ENCODE results near the gene S100A1.

DNA sequence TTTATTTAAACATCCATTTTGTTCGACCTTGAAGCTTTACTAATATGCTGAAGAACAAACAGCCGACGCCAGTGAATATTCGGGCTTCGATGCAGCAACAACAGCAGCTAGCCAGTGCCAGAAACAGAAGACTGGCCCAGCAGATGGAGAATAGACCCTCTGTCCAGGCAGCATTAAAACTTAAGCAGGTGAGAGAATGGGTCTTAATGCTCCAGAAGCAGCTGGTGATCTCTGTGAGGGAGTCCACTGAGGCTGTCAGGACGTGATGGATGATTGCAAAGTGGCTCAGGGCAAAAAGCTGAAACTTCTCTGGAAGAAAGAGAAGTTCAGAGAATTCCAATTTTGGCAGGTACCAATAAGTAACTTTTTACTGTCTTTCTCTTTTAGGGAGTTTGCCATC, 10.0 kb downstream of the S100A1 start:
- TF ChIP-seq, protein P1, sequence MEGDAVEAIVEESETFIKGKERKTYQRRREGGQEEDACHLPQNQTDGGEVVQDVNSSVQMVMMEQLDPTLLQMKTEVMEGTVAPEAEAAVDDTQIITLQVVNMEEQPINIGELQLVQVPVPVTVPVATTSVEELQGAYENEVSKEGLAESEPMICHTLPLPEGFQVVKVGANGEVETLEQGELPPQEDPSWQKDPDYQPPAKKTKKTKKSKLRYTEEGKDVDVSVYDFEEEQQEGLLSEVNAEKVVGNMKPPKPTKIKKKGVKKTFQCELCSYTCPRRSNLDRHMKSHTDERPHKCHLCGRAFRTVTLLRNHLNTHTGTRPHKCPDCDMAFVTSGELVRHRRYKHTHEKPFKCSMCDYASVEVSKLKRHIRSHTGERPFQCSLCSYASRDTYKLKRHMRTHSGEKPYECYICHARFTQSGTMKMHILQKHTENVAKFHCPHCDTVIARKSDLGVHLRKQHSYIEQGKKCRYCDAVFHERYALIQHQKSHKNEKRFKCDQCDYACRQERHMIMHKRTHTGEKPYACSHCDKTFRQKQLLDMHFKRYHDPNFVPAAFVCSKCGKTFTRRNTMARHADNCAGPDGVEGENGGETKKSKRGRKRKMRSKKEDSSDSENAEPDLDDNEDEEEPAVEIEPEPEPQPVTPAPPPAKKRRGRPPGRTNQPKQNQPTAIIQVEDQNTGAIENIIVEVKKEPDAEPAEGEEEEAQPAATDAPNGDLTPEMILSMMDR (conservative IDR thresholded peaks at IDR 0.05; ENCODE audit: low read length), result no peak
- TF ChIP-seq EZH2phosphoT487 (IDR thresholded peaks at IDR 0.05; ENCODE audit: borderline replicate concordance), result no peak

Measured in Loucy (cell line).